ENCODE results near the gene VASN. TPM values are rescaled to one million over a fixed set of nuclear protein-coding genes. Genes with fewer than 3 reads are reported as not detected.
A peak's percentile ranks its signal among the peaks of the same experiment; 100 is the strongest.

The VASN gene
- total and polyA plus RNA-seq, 2 donors from 2014 or later = 75.7 to 82.7 TPM

- peak overlapping the region; percentile 68 to 100 (median 98) for H3K9ac ChIP-seq (ENCODE audit: low read length in 3 of 3)
- H3K27ac ChIP-seq (ENCODE audit: low read depth in 2 of 2, low read length in 2 of 2) = peak overlapping the region; percentile 99 to 100
- peak overlapping the region; percentile 99 to 100 (median 99) for H3K4me3 ChIP-seq (ENCODE audit: low read length in 3 of 3)
- intact Hi-C loops (cut with DNase I) = no loop called here
- no peaks in the 10 kb centered on the region for H3K36me3 ChIP-seq (ENCODE audit: control insufficient read depth in 2 of 3, insufficient read depth in 3 of 3, low read length in 3 of 3)
- TF ChIP-seq CTCF (IDR thresholded peaks at IDR 0.05; ENCODE audit: borderline replicate concordance, extremely low read depth, insufficient read depth) = no peak
- no peaks in the 10 kb centered on the region for H3K9me3 ChIP-seq (ENCODE audit: control insufficient read depth in 2 of 3, insufficient read depth in 1 of 3, low read length in 3 of 3)
- no peak for DNase-seq
- H3K27me3 ChIP-seq (ENCODE audit: control insufficient read depth, insufficient read depth, low read length) = no peaks in the 10 kb centered on the region
- FAIRE-seq = no peak
- peaks cover 7 to 13% (median 12%) of the 10 kb centered on the region in 3 donors for H3K4me1 ChIP-seq (ENCODE audit: control insufficient read depth in 2 of 3, insufficient read depth in 2 of 3, low read depth in 1 of 3, low read length in 3 of 3)
Observed at GRCh38 chr16:4426021-4426684, 54.5 kb downstream of the VASN start.

- DNase-seq (no peak), FAIRE-seq (no peak)
- intact Hi-C loops (cut with DNase I) = no loop called here
- no peaks in the 10 kb centered on the region for H3K27me3 ChIP-seq (ENCODE audit: control insufficient read depth, insufficient read depth, low read length)
- no peaks in the 10 kb centered on the region for H3K9me3 ChIP-seq (ENCODE audit: control insufficient read depth in 2 of 3, insufficient read depth in 1 of 3, low read length in 3 of 3)
- H3K36me3 ChIP-seq (ENCODE audit: control insufficient read depth in 2 of 3, insufficient read depth in 3 of 3, low read length in 3 of 3) = no peaks in the 10 kb centered on the region
- no peak for TF ChIP-seq CTCF (IDR thresholded peaks at IDR 0.05; ENCODE audit: borderline replicate concordance, extremely low read depth, insufficient read depth)
- H3K9ac ChIP-seq (ENCODE audit: low read length in 3 of 3) = peak overlapping the region in 2 of 3 donors; percentile 98 to 100
- H3K4me3 ChIP-seq (ENCODE audit: low read length in 3 of 3) = peak overlapping the region; percentile 99 to 100 (median 99)
- H3K27ac ChIP-seq (ENCODE audit: low read depth in 2 of 2, low read length in 2 of 2) = no peak overlapping the region
- H3K4me1 ChIP-seq (ENCODE audit: control insufficient read depth in 2 of 3, insufficient read depth in 2 of 3, low read depth in 1 of 3, low read length in 3 of 3) = peaks cover 7 to 13% (median 12%) of the 10 kb centered on the region in 3 donors
Observed at GRCh38 chr16:4426722-4427372, 55.2 kb downstream of the VASN start.

- DNase-seq (no peak), FAIRE-seq (no peak)
- Histone ChIP-seq H3K9ac (ENCODE audit: low read length in 3 of 3) (no peak overlapping the region), H3K36me3 (ENCODE audit: control insufficient read depth in 2 of 3, insufficient read depth in 3 of 3, low read length in 3 of 3) (no peaks in the 10 kb centered on the region), H3K4me1 (ENCODE audit: control insufficient read depth in 2 of 3, insufficient read depth in 2 of 3, low read depth in 1 of 3, low read length in 3 of 3) (peaks cover 7 to 13% (median 12%) of the 10 kb centered on the region in 3 donors), H3K27ac (ENCODE audit: low read depth in 2 of 2, low read length in 2 of 2) (no peak overlapping the region), H3K27me3 (ENCODE audit: control insufficient read depth, insufficient read depth, low read length) (no peaks in the 10 kb centered on the region), H3K4me3 (ENCODE audit: low read length in 3 of 3) (no peak overlapping the region), H3K9me3 (ENCODE audit: control insufficient read depth in 2 of 3, insufficient read depth in 1 of 3, low read length in 3 of 3) (no peaks in the 10 kb centered on the region)
- intact Hi-C loops (cut with DNase I) = no loop called here
- no peak for TF ChIP-seq CTCF (IDR thresholded peaks at IDR 0.05; ENCODE audit: borderline replicate concordance, extremely low read depth, insufficient read depth)
Observed at GRCh38 chr16:4428500-4428899, 56.9 kb downstream of the VASN start.
